ENCODE measurements around the gene ZNF454.

Gene ZNF454

GRCh38 chr5:179008667-179009066 is 67.7 kb downstream of the ZNF454 start:
- no peak for TF ChIP-seq CTCF (conservative IDR thresholded peaks at IDR 0.05)
- H3K27ac ChIP-seq: no peak overlapping the region
